Endometrial microvascular endothelial cells (primary cell): Measurements from ENCODE around the gene CYP39A1. TPM values are rescaled to one million over a fixed set of nuclear protein-coding genes. Genes with fewer than 3 reads are reported as not detected.
"Not testable (repeated sequence)": the region's sequence is repeated elsewhere in the genome, so short reads cannot be mapped to it uniquely, and the experiment has no call there.

Experiments used
- in situ Hi-C: cut with HindIII; loops from 2 replicates; pipeline ENCODE4 v1.10.0; 2017; ENCODE audit warnings: low sequenced_read_pairs, low pct_unique_long_range_greater_than_20kb; ENCODE audit errors: inconsistent ontology term
- total RNA-seq: library from RNA; depleted of rRNA; stranded (reverse); fragments of >200 nt; gene quantifications from one replicate; pipeline ENCODE4 v1.2.3, GENCODE V29; 2015; ENCODE audit errors: inconsistent ontology term

The CYP39A1 gene
- total RNA-seq, 1 donor from 2014 or later = 0.09 TPM

DNA sequence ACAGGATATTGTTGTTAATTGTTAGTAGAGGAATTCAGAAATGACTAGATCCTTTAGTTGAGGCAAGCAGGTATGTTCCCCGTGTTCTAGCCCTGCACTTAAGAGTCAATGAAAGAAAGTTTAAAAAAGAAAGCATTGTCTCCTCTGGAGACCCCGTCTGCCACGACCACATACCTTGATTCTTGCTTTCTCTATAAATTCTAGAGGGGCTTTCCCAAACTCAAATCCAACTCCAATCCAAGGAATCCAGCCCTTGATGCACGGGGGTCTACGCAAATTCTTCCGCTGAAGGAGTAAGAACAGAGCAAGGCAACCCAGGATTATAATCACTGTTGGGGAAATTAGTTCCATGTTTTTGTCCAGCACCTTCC, 401 bp downstream of the CYP39A1 start:
- in situ Hi-C loops = no loop called here

DNA sequence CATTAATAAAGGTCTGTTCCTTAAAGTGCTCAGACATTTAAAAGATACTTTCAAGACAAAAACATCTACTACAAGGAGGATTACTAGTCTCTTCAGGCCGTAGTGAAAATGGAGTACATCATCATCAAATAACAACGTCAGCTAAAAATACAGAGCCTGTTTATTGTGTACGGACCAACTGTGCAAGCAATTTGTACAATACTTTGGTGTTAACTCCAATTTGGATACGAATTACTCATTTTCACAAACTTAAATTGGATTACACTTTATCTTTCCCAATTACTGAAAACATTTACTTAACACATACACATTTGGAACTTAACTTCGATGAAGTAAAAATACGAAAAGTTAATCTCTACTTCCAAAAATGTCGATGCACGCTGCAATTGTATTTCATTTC, 802 bp downstream of the CYP39A1 start:
- in situ Hi-C loops = no loop called here

DNA sequence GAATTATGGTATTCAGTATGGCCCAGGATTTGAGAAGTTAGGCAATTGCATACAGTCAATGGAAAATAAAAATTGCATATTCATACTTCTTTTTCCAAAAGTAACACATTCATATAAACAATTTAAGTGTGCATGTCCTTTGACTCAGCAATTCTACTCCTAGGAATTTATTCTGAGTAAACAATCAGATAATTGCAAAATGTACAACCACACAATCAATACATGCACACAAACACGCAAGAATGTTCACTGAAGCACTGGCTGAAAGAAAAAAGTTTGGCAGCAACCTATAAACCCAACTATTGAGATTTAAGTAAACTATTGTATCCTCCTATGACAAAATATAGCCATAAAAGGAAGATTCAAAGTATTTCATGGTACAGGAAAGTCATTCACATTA, 1.6 kb downstream of the CYP39A1 start:
- in situ Hi-C loops = no loop called here

DNA sequence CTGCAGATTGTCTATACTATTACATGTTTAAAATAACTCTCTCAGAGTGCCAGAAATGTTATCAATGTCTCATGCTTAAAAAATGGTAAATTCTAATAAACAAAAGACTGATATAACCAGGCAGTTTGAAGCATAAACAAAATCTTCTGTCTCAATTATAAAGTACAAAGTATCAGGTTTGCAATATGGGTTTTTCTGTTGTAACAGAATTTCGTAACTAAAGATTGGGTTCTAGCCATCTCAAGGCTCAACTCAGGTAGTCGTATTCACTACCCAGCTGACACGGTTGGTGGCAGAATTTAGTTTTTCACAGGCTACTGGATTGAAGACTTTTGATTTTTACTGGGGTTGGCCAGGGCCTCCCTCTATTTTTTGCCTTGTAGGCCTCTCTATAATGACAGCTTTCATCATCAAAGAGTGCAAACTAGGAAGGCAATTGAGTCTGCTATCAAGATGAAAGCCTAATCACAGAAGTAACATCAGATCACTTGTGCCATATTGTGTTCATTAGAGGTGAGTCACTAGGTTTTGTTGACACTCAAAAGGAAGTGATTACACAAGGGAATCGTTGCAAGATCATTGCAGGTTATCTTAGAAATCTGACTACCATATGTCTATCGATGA, 3.6 kb downstream of the CYP39A1 start:
- in situ Hi-C loops = no loop called here

DNA sequence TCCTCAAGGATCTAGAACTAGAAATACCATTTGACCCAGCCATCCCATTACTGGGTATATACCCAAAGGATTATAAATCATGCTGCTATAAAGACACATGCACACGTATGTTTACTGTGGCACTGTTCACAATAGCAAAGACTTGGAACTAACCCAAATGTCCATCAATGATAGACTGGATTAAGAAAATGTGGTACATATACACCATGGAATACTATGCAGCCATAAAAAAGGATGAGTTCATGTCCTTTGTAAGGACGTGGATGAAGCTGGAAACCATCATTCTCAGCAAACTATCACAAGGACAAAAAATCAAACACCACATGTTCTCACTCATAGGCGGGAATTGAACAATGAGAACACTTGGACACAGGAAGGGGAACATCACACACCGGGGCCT, 4.5 kb downstream of the CYP39A1 start:
- in situ Hi-C loops = not testable (repeated sequence)

DNA sequence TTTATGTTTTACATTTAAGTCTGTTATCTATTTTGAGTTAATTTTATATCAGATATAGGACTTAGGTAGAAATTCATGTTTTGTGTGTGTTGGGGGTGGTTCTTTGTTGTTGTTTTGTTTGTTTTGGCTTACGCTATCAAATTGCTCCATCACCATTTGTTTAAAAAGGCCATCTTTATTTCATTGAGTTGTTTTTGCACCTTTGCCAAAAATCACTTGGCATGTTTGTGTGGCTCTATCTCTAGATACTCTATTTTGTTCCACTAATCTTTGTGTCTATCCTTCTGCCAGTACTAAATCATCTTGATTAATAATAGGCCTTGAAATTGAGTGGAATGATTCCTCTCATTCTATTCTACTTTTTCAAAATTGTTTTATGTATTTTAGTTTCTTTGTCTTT, 7.4 kb downstream of the CYP39A1 start:
- in situ Hi-C loops = no loop called here

DNA sequence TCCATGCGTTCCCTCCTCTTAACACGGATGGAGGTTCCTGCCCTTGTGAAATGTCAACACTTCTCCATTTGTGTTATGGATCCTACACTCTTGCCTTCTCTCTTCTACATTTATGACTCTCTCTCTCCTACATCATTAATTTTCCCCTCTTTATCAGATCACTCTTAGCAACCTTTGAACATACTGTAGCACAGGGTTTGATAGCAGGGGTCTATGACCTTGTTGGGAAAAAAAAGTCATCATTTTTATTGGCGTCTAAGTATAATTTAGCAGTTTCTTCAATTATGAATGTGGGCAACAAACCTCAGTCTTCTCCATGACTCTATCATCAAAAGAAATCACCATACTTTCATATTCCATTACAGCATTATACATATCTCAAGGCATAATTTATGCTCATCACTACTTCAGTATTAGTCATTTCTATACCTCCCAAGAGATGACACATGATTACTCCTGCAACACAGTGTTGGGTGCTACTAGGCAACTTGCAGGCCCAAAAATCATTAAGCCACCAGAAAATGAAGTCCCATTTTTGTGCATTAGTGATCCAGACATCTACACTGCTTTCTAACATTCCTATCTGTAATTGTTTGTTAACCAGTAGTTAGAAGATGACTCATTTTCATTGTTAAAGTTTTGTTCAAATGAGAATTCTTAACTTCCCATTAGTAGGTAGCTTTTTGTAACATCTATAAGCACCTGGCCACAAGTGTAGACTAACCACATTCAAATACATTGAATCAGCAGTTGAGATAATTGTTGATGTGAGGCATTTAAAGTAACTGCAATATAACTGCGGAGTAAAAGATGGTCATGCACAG, 9.5 kb downstream of the CYP39A1 start:
- in situ Hi-C loops = no loop called here

DNA sequence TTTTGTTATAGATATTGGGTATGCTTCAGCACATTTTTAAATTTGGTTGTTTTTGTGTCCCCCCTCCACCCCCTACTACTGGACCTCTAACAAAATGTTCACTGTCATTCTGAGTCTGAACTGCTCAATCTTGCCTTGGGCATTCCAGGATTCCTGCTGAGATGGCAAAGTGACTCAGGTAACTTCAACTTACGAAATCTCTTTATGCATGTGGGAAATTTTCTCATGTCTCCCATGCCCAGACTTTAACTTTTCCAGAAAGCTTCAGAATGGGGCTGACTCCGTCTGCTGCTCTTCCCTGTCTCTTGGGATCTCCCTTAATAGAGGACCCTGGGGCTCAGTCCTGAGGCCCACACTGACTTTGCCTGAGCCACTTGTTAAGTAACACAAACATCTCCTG, 14.0 kb downstream of the CYP39A1 start:
- in situ Hi-C loops = no loop called here

DNA sequence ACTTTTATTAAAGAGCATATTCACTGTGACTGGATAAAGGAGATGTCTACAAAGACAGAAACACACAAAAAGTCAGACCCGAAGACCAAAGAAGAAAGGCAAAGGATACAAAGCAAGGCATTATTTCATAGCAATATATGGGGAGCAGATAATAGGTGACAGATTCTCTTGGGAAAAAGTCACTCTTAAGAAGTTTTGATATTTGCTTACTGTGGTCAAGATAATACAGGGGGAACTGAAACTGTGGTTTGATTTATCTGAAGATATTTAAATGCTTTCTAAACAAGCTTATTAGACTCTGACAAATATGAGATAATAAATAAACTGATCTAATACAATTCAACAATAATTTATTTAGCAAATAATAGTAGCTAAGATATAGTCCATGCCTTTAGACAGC, 14.7 kb downstream of the CYP39A1 start:
- in situ Hi-C loops = no loop called here

DNA sequence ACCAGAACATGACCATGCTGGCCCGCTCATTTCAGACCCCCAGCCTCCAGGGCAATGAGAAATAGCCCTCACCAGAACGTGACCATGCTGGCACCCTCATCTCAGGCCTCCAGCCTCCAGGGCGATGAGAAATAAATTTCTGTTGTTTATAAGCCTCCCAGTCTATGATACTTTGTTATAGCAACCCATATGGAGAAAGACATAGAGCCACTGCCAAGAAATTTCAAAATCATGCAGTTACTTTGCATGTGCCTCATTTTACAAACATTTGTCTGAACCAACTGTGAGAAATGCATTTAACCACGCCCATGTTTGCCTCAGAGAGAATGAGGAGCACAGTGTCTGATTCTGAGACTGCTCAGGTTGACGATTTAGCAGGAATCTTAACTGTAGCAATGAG, 15.5 kb downstream of the CYP39A1 start:
- in situ Hi-C loops = no loop called here

DNA sequence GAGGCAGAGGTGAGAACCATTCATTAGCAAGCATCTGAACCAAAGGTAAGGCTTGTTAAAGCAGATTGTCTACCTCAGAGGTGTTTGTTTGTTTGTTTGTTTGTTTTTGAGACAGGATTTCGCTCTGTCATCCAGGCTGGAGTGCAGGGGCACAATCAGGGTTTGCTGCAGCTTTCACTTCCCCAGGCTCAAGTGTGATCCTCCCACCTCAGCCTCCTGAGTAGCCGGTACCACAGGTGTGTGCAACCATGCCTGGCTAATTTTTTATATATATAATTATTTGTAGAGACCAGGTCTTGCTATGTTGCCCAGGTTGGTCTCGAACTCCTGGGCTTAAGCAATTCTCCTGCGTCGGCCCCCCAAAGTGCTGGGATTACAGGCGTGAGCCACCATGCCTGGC, 17.2 kb downstream of the CYP39A1 start:
- in situ Hi-C loops = no loop called here

DNA sequence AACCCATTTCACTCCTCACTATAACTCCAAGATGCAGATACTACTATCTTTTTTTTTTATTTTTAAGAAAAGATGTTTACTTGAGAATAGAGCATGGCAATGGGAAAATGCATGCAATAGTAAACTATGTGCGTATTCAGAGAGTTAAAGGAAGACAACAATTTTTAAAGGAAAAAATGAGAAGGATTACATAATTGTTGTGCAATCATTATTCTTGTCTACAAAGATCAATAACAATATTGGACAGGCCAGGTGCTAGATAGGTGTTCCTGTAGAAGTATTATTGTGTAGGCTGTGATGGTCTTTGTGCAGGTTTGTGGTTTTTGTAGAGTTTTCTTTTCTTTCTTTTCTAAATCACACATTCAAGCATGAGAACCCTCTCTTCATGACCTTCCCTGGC, 20.6 kb downstream of the CYP39A1 start:
- in situ Hi-C loops = no loop called here

DNA sequence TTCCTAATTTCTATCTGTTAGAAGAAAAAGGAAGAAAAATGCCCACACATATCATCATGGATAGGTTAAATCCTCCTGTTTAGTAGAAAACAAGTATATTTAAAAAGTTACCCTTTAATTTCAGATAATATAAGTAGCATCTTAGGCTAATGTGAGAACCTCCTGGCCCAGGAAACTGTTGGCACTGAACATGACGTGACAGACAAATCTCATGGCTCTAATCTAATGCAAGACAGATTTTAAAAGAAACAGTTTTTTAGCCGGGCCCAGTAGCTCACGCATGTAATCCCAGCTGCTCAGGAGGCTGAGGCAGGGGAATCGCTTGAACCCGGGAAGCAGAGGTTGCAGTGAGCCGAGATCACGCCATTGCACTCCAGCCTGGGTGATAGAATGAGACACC, 22.9 kb downstream of the CYP39A1 start:
- in situ Hi-C loops = no loop called here

DNA sequence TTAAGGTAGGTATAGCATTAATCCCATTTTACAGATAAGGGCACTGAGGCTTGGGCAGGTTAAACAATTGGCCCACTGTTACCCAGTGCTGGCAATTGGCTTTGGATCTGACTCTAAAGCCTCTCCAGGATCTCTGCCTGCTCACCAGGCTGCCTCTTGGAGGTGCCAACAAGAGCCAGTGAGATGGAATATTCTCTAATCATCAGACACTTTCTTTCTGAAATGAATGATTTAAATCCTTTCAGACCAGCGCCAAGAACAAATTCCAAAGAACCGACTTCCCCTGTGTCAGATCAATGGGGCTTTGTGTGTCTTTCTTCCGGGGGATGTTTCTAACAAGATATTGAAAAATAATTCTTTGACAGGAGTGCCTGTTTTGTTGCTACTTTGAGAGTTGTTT, 23.6 kb downstream of the CYP39A1 start:
- in situ Hi-C loops = no loop called here

DNA sequence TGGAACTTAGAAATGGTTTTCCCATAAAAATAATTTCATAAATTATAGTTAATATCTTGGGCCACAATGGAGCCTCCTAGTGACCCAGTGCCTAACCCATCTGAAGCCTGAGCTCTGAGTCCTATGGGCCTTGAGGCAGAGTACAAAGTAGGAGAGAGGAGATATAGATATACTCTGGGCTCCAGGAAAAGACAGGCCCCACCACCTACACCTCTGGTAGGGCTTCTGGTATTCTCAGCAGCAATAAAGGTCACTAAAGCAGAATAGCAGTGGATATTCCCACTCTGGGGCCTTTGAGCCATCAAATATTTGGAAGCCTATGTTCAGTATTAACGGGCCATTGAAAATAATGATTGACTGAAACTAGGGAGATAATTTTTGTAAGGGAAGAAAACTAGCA, 24.1 kb downstream of the CYP39A1 start:
- in situ Hi-C loops = no loop called here

DNA sequence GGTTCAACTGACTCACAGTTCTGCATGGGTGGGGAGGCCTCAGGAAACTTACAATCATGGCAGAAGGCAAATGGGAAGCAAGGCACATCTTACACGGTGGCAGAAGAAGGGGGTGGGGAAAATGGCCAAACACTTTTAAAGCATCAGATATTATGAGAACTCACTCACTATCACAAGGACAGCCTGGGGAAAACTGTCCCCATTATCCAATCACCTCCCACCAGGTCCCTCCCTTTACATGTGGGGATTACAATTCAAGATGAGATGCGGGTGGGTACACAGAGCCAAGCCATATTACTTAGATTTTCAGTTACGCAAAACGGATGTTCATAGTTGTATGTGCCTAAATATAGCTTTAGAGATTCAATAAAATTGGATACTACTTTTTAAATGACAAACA, 25.6 kb downstream of the CYP39A1 start:
- in situ Hi-C loops = no loop called here

DNA sequence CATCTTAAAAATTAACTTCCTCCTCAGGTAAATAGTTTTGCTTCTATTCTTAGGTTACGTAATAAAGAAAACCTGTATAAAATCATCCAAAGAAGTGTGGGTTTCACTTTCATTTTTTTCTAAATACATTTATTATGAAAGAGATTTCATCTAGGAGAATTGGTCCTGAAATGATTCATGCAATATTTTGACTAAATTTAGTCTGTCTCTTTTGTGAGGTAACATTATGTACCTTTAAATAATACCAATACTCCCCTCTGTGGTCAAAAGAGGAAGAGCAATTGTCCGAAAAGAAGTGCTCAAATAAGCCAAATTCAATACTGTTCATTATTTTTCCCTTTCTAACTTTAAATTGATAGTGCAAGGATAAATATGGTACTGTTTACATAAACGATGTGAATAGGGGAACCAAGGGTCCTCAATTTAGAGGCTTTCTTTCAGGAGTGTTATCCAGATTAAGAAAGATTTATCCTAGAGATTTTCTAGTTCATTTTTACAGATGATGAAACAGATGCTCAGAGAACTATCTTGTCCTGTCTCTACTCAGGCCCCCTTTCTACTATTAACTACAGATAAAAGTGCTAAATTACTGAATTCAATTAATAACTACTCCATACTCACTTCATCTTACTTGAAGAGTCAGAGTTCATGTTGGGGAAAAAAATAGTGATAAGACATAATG, 26.2 kb downstream of the CYP39A1 start:
- in situ Hi-C loops = no loop called here

DNA sequence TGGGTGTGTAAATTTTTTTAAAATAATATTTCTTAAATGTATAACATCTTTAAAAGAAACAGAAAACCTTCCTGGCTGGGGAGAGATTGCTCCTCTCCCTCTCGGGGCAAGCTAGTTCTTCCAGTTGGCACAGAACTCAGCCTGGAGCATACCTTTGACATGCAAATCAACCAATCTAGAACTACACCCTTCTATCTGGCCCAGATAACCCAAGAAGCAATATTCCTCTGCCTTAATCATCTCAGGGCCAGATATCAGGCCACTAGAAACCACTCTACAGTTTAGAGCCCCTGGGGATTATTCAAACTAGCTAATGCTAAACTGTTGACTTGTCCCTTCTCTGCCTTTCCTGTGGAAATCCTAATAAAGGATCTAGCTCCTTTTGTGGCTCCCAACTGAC, 33.9 kb downstream of the CYP39A1 start:
- in situ Hi-C loops = no loop called here

DNA sequence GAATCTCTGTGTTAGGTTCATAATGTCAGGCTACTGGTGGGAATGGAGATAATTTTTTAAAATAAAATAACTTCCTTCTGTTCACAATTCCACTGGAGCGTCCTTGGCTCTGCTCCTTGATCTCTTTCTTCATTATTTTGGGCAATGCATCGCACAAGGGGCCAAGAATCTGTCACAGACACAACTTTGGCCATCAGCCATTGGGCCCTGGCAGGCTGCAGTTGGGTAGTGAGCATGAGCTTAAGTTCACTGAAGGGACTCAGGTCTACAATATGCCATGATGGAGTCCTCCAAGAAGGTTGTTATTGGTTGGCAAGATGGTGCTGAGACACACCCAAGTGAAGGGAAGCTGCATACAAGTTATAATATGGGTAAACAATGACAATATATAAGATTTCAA, 40.0 kb downstream of the CYP39A1 start:
- in situ Hi-C loops = no loop called here

DNA sequence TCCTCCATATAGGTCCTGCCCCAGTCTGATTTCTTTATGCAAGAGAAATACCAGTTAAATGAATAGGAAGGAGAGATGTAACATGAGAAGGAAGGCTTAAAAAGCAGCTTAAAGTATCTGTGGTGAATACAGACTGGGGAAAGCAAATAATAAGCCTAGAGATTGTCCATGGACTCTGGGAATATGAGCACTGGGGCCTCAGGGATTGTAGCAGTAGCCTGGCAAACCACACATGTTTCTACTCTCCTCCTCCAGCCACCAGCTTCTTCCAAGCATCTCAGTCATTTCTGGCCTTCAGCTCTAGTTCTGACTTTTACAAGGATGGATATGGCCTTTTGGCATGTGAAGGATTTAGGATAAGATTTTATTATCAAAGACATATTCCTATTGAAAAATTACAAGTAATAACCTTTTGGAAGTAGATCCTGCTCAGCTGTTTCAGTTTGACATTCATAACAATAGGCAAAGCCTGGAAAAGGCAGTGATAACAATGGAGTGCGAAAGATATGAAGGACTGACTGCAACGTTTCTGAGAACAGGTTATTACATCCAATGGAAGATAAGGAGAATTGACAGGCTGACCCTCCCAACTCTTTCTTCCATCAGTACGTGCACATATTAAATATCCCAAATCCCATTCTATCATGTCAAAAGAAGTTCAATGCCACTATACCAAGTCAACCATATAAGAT, 41.6 kb downstream of the CYP39A1 start:
- in situ Hi-C loops = no loop called here
